AG04449 (cell line): ENCODE data around the gene ZNF831.

Source experiments
- CTCF ChIA-PET: fragments of 350-600 bp; formaldehyde crosslinking; extraction: SDS; loops from one replicate; lab custom pipeline; 2021; ENCODE audit warnings: antibody characterized with exemption; lab: Yijun Ruan, JAX
- POLR2A ChIA-PET: fragments of 400-600, 350-600 bp; formaldehyde crosslinking; extraction: SDS; loops from one replicate; lab custom pipeline; 2020; ENCODE audit warnings: antibody characterized with exemption, inconsistent platforms; lab: Yijun Ruan, JAX
- DNase-seq: peaks from one replicate; pipeline ENCODE4 v3.0.0-alpha.2; 2010; ENCODE audit warnings: low read depth, low spot score
- H3K4me3 ChIP-seq: 2 replicates; pipeline ENCODE4 v1.5.1; 2011; ENCODE audit warnings: low read depth, mild to moderate bottlenecking, control low read depth, low read length
- TF ChIP-seq, protein P1 (sequence below): IDR thresholded peaks from one replicate; pipeline ENCODE4 v1.5.1; 2011; ENCODE audit warnings: mild to moderate bottlenecking, moderate library complexity, low read length, control low read depth, inconsistent platforms; ENCODE audit not compliant: insufficient read depth; ENCODE audit errors: missing control alignments

Gene ZNF831

DNA sequence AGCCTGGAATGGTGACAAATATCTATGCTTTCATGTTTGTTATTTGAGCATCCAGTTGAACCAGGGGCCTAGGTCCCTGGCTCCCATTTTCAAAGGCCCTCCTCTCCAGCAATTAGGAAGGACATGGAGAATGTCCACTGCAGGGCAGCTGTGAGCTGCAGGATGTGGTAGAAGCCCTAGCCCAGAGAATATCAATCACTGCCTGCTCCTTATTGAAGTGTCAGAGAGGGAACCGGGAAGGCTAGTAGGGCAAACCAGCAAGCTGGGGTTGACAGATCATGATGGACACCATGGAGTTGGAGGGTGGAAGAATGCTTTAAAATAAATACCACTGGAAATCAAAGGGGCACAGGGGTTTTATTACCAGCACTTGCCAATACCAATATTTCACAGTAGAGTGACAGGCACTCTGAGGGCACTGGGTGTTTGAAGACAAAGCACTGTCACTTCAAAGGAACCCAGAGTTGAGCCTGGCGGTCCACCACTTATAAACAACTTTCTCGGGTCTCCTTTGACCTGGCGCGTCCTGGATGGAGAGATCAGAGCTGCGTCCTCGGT lies 47.7 kb downstream of the ZNF831 start:
- H3K4me3 ChIP-seq: no peak overlapping the region
- DNase-seq: no peak
- POLR2A ChIA-PET: no interaction called here
- CTCF ChIA-PET: interaction anchor here (0.8 to 1.0 kb wide), 2 partner anchors 10 to 124 kb away, joined by 3 to 4 read pairs; no protein-coding TSS in a partner anchor
- TF ChIP-seq, protein P1, sequence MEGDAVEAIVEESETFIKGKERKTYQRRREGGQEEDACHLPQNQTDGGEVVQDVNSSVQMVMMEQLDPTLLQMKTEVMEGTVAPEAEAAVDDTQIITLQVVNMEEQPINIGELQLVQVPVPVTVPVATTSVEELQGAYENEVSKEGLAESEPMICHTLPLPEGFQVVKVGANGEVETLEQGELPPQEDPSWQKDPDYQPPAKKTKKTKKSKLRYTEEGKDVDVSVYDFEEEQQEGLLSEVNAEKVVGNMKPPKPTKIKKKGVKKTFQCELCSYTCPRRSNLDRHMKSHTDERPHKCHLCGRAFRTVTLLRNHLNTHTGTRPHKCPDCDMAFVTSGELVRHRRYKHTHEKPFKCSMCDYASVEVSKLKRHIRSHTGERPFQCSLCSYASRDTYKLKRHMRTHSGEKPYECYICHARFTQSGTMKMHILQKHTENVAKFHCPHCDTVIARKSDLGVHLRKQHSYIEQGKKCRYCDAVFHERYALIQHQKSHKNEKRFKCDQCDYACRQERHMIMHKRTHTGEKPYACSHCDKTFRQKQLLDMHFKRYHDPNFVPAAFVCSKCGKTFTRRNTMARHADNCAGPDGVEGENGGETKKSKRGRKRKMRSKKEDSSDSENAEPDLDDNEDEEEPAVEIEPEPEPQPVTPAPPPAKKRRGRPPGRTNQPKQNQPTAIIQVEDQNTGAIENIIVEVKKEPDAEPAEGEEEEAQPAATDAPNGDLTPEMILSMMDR: no peak

DNA sequence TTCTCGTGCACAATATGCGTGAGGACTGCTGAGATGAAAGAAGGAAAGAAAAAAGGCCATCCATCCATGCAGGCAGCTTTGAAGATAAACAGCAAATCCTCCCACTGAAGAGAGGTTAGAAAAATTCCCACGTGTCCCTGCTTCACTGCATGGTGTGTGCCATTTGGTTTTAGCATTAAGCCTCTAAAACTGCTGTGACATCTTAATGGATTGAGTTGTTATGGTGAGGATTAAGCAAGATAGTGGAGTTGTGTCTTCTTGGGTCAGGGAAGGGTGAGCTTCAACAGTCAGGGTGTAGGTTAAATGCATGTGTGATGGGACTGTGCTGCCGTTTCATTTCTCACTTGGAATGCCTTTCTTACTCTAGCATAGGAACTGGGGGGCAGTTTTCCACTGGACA lies 50.5 kb downstream of the ZNF831 start:
- CTCF ChIA-PET: interaction anchor here (1.1 to 2.7 kb wide), 4 partner anchors 9 to 344 kb away, joined by 3 to 14 read pairs (median 4); no protein-coding TSS in a partner anchor
- TF ChIP-seq, protein P1: no peak

DNA sequence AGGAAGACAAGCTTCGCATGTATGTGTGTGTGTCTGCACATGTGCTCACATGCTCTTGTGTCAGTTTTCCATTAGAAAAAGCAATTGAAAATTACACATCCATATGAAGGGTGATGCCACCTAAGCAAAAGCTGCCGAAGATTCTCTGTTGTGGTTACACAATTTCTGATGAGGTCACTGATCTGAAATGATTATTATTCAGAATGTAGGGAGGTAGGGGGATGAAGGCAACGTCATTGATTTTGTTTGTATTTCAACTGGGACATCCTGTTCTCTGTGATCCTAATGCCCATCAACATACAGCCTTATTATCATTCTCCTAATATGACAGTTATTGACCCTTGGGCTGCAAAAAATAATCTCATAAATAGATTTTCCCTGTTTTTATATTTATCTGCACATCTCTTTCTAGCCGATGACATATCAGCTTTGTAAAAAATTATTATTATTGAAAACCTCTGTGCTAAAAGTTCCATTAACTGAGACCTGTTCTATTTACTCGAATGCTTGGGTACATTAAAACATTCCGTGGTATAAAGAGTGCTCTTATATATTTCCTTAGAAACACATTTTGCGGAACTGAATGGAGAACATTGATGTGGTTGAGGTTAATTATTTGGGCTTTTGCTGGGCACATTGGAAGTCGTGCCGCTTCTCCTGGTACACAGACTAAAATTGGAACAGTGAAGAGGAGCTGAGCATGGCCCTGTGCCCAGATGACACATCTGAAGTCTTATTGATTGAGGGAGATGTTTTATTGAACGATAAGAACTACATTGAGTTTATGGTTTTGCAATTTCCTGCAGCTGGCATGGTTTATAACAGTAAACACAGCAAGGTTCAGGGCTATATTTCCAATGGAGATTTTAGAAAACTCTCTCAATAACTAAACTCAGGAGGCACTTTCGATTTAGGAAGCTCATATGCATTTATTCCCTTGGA lies 51.3 kb downstream of the ZNF831 start:
- ChIA-PET CTCF (interaction anchor here (0.6 to 2.7 kb wide), 2 partner anchors 8 to 10 kb away, joined by 3 to 14 read pairs; no protein-coding TSS in a partner anchor), POLR2A (no interaction called here)
- DNase-seq: no peak

More for the DNA sequence above, 50.5 kb downstream of the ZNF831 start:
- DNase-seq: no peak
- POLR2A ChIA-PET: no interaction called here
- H3K4me3 ChIP-seq: no peak overlapping the region

DNA sequence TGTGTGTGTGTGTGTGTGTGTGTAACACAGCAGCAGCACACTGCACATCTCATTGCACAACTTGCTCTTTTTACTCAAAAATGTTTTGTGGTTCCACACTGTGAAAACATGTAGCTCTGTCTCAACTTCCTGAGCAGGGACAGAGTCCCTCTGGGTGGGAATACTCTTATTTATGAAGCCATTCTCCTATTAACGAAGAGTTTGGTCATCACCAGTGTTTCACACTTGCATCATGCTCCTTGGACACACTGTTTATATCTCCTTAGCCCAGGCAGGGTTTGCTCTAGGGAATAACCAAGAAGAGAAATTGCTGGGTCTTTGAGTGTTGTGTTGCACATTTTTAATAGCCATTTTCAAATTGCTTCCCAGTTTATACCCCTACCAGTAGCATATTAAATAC lies 53.6 kb downstream of the ZNF831 start:
- DNase-seq: no peak
- TF ChIP-seq, protein P1: no peak
- ChIA-PET POLR2A (no interaction called here), CTCF (interaction anchor here (1.3 kb wide), 1 partner anchor 279 kb away, joined by 3 read pairs; no protein-coding TSS in a partner anchor)
- H3K4me3 ChIP-seq: no peak overlapping the region

More for the DNA sequence above, 51.3 kb downstream of the ZNF831 start:
- no peak overlapping the region for H3K4me3 ChIP-seq
- TF ChIP-seq, protein P1: no peak

DNA sequence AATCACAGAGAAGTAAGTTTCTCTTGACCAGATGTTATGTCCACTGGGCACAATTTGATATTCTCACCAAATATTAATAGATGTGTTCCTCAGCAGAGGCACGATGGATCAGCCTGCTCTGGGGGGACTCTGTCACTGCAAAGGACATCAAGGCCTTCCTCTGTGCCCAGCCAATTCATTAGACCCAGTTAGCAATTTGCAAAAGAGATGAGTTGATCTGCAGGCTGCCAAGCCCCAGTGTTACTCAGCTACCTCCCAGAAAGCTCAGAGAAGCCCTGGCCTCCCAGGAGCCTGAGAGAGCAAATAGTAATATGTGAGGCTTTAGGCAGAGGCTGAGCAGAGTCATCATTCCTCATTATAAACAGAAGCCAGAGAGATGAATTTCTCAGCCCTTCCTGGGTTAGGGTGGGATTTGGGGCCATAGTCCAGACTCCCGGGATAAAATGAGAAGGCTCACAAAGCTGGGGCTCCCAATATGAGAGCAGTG lies 54.2 kb downstream of the ZNF831 start:
- no peak overlapping the region for H3K4me3 ChIP-seq
- no peak for DNase-seq
- ChIA-PET POLR2A (no interaction called here), CTCF (interaction anchor here (0.7 to 1.3 kb wide), 3 partner anchors 134 to 348 kb away, joined by 3 to 4 read pairs (median 3); no protein-coding TSS in a partner anchor)
- TF ChIP-seq, protein P1: no peak
